Astrocyte (in vitro differentiated cells and primary cell): ENCODE measurements around the gene NRTN.

Source experiments
- CTCF ChIP-seq: IDR thresholded peaks from 2 replicates; pipeline ENCODE4 v1.5.1; 2011; ENCODE audit warnings: low read depth, mild to moderate bottlenecking, inconsistent platforms, low read length, moderate library complexity; ENCODE audit not compliant: insufficient read depth
- EZH2 ChIP-seq: IDR thresholded peaks from 2 replicates; pipeline ENCODE4 v1.6.1; 2012; ENCODE audit warnings: mild to moderate bottlenecking, low read length, inconsistent platforms; ENCODE audit not compliant: insufficient read depth

GRCh38 chr19:5827891-5828660 lies 23.2 kb downstream of the NRTN start:
- TF ChIP-seq CTCF (no peak), EZH2 (no peak)
